ENCODE measurements around the gene CAMK2N2. TPM values are rescaled to one million over a fixed set of nuclear protein-coding genes. Genes with fewer than 3 reads are reported as not detected.

CAMK2N2 gene
- total and polyA plus RNA-seq, 2 donors (not counting 1 experiment from before 2014, with no cell fraction given) = not detected

- Histone ChIP-seq H3K36me3 (replicated peaks in 1 of 2; ENCODE audit: control extremely low read depth in 1 of 2, control insufficient read depth in 1 of 2, extremely low read depth in 1 of 2, insufficient read depth in 2 of 2, low read length in 1 of 2) (no peaks in the 10 kb centered on the region), H3K4me3 (ENCODE audit: control extremely low read depth in 1 of 5, extremely low read depth in 1 of 5, insufficient read depth in 1 of 5, low read depth in 2 of 5, low read length in 4 of 5) (no peak overlapping the region), H3K4me1 (ENCODE audit: control insufficient read depth in 2 of 2, insufficient read depth in 2 of 2, low read length in 2 of 2) (no peaks in the 10 kb centered on the region), H3K9ac (ENCODE audit: low read length) (no peak overlapping the region), H3K9me3 (ENCODE audit: control extremely low read depth in 1 of 3, control insufficient read depth in 2 of 3, insufficient read depth in 1 of 3, low read length in 2 of 3) (no peaks in the 10 kb centered on the region), H4K20me1 (ENCODE audit: control insufficient read depth, insufficient read depth, low read length, poor library complexity, severe bottlenecking) (no peaks in the 10 kb centered on the region), H2AFZ (ENCODE audit: insufficient read depth, low read depth, low read length, poor library complexity, severe bottlenecking) (no peak overlapping the region), H3K4me2 (replicated peaks; ENCODE audit: low read depth, low read length, poor library complexity, severe bottlenecking) (no peak overlapping the region), H3K27ac (ENCODE audit: low read length in 2 of 2) (no peak overlapping the region), H3K79me2 (ENCODE audit: control insufficient read depth, insufficient read depth, low read length) (no peaks in the 10 kb centered on the region), H3K27me3 (replicated peaks in 1 of 4; ENCODE audit: control extremely low read depth in 1 of 4, control insufficient read depth in 3 of 4, insufficient read depth in 4 of 4, low read length in 3 of 4) (peaks cover 0 to 18% (median 1%) of the 10 kb centered on the region in 4 experiments)
- WGBS (ENCODE audit: insufficient coverage) = 91% methylated on average over 1 of the region's 4 CpGs
- Mint-ChIP-seq H3K4me3 (no peak overlapping the region), H3K4me1 (no peaks in the 10 kb centered on the region), H3K27me3 (peaks cover 37% of the 10 kb centered on the region), H3K9me3 (ENCODE audit: insufficient read depth) (no peaks in the 10 kb centered on the region), H3K27ac (no peak overlapping the region)
- ChIA-PET CTCF (no interaction called here), POLR2A (no interaction called here)
- no peak for DNase-seq
- intact Hi-C loops (cut with micrococcal nuclease) = no loop called here
- no peak for ATAC-seq (ENCODE audit: low read depth)
- no peak for TF ChIP-seq EZH2 (IDR thresholded peaks at IDR 0.05; ENCODE audit: borderline replicate concordance, insufficient read depth, low read depth, low read length, poor library complexity, severe bottlenecking)
- TF ChIP-seq CTCF (IDR thresholded peaks at IDR 0.05) = no peak
Observed at GRCh38 chr3:184282941-184283340, 21.6 kb upstream of the CAMK2N2 start.

DNA sequence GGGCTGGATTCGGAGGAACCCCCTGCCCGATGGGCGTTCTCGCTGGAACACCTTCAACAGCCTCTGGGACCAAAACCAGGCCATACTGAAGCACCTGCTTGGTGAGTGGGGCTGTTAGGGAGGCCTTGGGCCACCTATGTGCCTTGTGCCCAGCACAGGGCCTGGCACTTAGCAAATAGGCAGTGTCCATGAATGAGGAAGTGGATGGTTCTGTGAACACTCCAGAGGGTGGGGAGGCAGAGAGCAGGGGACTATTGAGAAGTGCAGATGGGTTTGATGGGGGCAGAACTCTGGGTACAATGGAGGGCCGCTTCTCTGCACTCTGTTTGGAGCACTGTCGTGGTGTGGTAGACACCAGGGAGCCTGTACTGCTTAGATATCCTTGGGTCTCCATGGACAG lies 16.0 kb upstream of the CAMK2N2 start:
- no peak overlapping the region for H3K27ac ChIP-seq (ENCODE audit: low read length in 2 of 2)
- no peak overlapping the region for H3K9ac ChIP-seq (ENCODE audit: low read length)
- no peak overlapping the region for H3K27ac Mint-ChIP-seq
- H2AFZ ChIP-seq (ENCODE audit: insufficient read depth, low read depth, low read length, poor library complexity, severe bottlenecking) = no peak overlapping the region
- peaks cover 0 to 44% (median 17%) of the 10 kb centered on the region in 4 experiments for H3K27me3 ChIP-seq (replicated peaks in 1 of 4; ENCODE audit: control extremely low read depth in 1 of 4, control insufficient read depth in 3 of 4, insufficient read depth in 4 of 4, low read length in 3 of 4)
- no peaks in the 10 kb centered on the region for H4K20me1 ChIP-seq (ENCODE audit: control insufficient read depth, insufficient read depth, low read length, poor library complexity, severe bottlenecking)
- H3K9me3 Mint-ChIP-seq (ENCODE audit: insufficient read depth) = no peaks in the 10 kb centered on the region
- H3K4me1 ChIP-seq (ENCODE audit: control insufficient read depth in 2 of 2, insufficient read depth in 2 of 2, low read length in 2 of 2) = peaks cover 0 to 5% of the 10 kb centered on the region in 2 donors
- ChIA-PET CTCF (no interaction called here), POLR2A (no interaction called here)
- H3K4me3 ChIP-seq (ENCODE audit: control extremely low read depth in 1 of 5, extremely low read depth in 1 of 5, insufficient read depth in 1 of 5, low read depth in 2 of 5, low read length in 4 of 5) = no peak overlapping the region
- peaks cover 0 to 8% (median 0%) of the 10 kb centered on the region in 3 donors for H3K9me3 ChIP-seq (ENCODE audit: control extremely low read depth in 1 of 3, control insufficient read depth in 2 of 3, insufficient read depth in 1 of 3, low read length in 2 of 3)
- no peak overlapping the region for H3K4me2 ChIP-seq (replicated peaks; ENCODE audit: low read depth, low read length, poor library complexity, severe bottlenecking)
- H3K4me1 Mint-ChIP-seq = peaks cover 4% of the 10 kb centered on the region
- no peaks in the 10 kb centered on the region for H3K79me2 ChIP-seq (ENCODE audit: control insufficient read depth, insufficient read depth, low read length)
- DNase-seq (no peak), ATAC-seq (ENCODE audit: low read depth) (no peak)
- TF ChIP-seq EZH2 (IDR thresholded peaks at IDR 0.05; ENCODE audit: borderline replicate concordance, insufficient read depth, low read depth, low read length, poor library complexity, severe bottlenecking) = no peak
- intact Hi-C loops (cut with micrococcal nuclease) = no loop called here
- 87% methylated on average over 6 of the region's 6 CpGs for WGBS (ENCODE audit: insufficient coverage)
- peaks cover 56% of the 10 kb centered on the region for H3K27me3 Mint-ChIP-seq
- no peaks in the 10 kb centered on the region for H3K36me3 ChIP-seq (replicated peaks in 1 of 2; ENCODE audit: control extremely low read depth in 1 of 2, control insufficient read depth in 1 of 2, extremely low read depth in 1 of 2, insufficient read depth in 2 of 2, low read length in 1 of 2)
- no peak overlapping the region for H3K4me3 Mint-ChIP-seq
